IMR-90 (cell line): ENCODE data around the gene QKI. TPM values are rescaled to one million over a fixed set of nuclear protein-coding genes. Genes with fewer than 3 reads are reported as not detected.

Experiments
- ATAC-seq: fragments of 200-7000 bp; cut with Tn5 transposase; 2 replicates; pipeline ENCODE4 v1.9.1; 2020; ENCODE audit warnings: low read depth, mild to moderate bottlenecking, moderate library complexity
- BruUV-seq: library from RNA; stranded (reverse); fragments of 400-500 nt; replicated peaks from 2 replicates; lab custom pipeline; 2021; lab: Mats Ljungman, UMichigan
- CTCF ChIA-PET: fragments of 300-600 bp; formaldehyde crosslinking; extraction: SDS; loops from one replicate; lab custom pipeline; 2021; ENCODE audit warnings: antibody characterized with exemption; lab: Yijun Ruan, JAX
- POLR2A ChIA-PET: fragments of 300-600 bp; sonication (Branson Sonifier 250); formaldehyde crosslinking; loops from one replicate; lab custom pipeline; 2022; ENCODE audit warnings: antibody characterized with exemption; ENCODE audit not compliant: unreplicated experiment; lab: Charles Lee
- DNase-seq: peaks from one replicate; pipeline ENCODE4 v3.0.0; 2013
- H2AFZ ChIP-seq: replicated peaks from 2 replicates; pipeline ENCODE3; 2013; ENCODE audit warnings: low read length, mild to moderate bottlenecking; ENCODE audit not compliant: poor library complexity
- H2AK5ac ChIP-seq: 2 replicates; pipeline ENCODE4 v1.6.1; 2013; ENCODE audit warnings: low read depth, low read length, inconsistent platforms
- H2AK9ac ChIP-seq: replicated peaks from 2 replicates; pipeline ENCODE3; 2013; ENCODE audit warnings: mild to moderate bottlenecking, low read depth, low read length, moderate library complexity; ENCODE audit not compliant: poor library complexity
- H2BK120ac ChIP-seq: 2 replicates; pipeline ENCODE4 v1.6.1; 2013; ENCODE audit warnings: low read depth, low read length, inconsistent platforms
- H2BK15ac ChIP-seq: 3 replicates; pipeline ENCODE4 v1.6.1; 2013; ENCODE audit warnings: low read depth, low read length, inconsistent platforms
- H2BK20ac ChIP-seq: 2 replicates; pipeline ENCODE4 v1.6.1; 2013; ENCODE audit warnings: low read depth, mild to moderate bottlenecking, inconsistent platforms, low read length, moderate library complexity
- H2BK5ac ChIP-seq: 2 replicates; pipeline ENCODE4 v1.6.1; 2013; ENCODE audit warnings: mild to moderate bottlenecking, low read depth, low read length, inconsistent platforms; ENCODE audit not compliant: poor library complexity, severe bottlenecking
- H3K14ac ChIP-seq: replicated peaks from 2 replicates; pipeline ENCODE4 v1.6.1; 2013; ENCODE audit warnings: low read depth, low read length, inconsistent platforms
- H3K18ac ChIP-seq: 2 replicates; pipeline ENCODE4 v1.6.1; 2013; ENCODE audit warnings: low read depth, low read length, control low read depth
- H3K23ac ChIP-seq: 2 replicates; pipeline ENCODE4 v1.6.1; 2013; ENCODE audit warnings: low read depth, low read length, inconsistent platforms
- H3K27ac ChIP-seq: 2 replicates; pipeline ENCODE4 v1.5.1; 2013; ENCODE audit warnings: mild to moderate bottlenecking, control low read depth, low read length; ENCODE audit not compliant: insufficient read depth
- H3K27me3 ChIP-seq: 2 replicates; pipeline ENCODE4 v1.6.1; 2013; ENCODE audit warnings: low read length; ENCODE audit not compliant: control insufficient read depth, insufficient read depth
- H3K36me3 ChIP-seq: 2 replicates; pipeline ENCODE4 v1.6.1; 2013; ENCODE audit warnings: low read length, mixed read lengths; ENCODE audit not compliant: control insufficient read depth, insufficient read depth
- H3K4ac ChIP-seq: 2 replicates; pipeline ENCODE4 v1.6.1; 2013; ENCODE audit warnings: low read depth, low read length, inconsistent platforms
- H3K4me1 ChIP-seq: 2 replicates; pipeline ENCODE4 v1.6.1; 2013; ENCODE audit warnings: low read length, mixed read lengths; ENCODE audit not compliant: control insufficient read depth, insufficient read depth
- H3K4me2 ChIP-seq: 2 replicates; pipeline ENCODE4 v1.6.1; 2013; ENCODE audit warnings: low read depth, mild to moderate bottlenecking, control low read depth, low read length, moderate library complexity
- H3K4me3 ChIP-seq: 2 replicates; pipeline ENCODE4 v1.5.1; 2013; ENCODE audit warnings: low read depth, mild to moderate bottlenecking, control low read depth, low read length, moderate library complexity; ENCODE audit not compliant: insufficient read depth
- H3K56ac ChIP-seq: 2 replicates; pipeline ENCODE4 v1.6.1; 2013; ENCODE audit warnings: low read length, inconsistent platforms; ENCODE audit not compliant: insufficient read depth; ENCODE audit errors: extremely low read depth
- H3K79me1 ChIP-seq, 2 experiments: 2 replicates each; pipeline ENCODE4 v1.6.1; 2013; ENCODE audit warnings: low read length in 2 of 2, inconsistent platforms in 1 of 2, low read depth in 1 of 2
- H3K9ac ChIP-seq: 2 replicates; pipeline ENCODE4 v1.6.1; 2013; ENCODE audit warnings: low read depth, low read length, control low read depth
- H3K9me1 ChIP-seq: 2 replicates; pipeline ENCODE4 v1.6.1; 2013; ENCODE audit warnings: low read length, inconsistent platforms; ENCODE audit not compliant: insufficient read depth
- H3K9me3 ChIP-seq: 2 replicates; pipeline ENCODE4 v1.6.1; 2013; ENCODE audit warnings: low read length; ENCODE audit not compliant: control insufficient read depth, insufficient read depth
- H4K20me1 ChIP-seq: 2 replicates; pipeline ENCODE4 v1.6.1; 2013; ENCODE audit warnings: low read length, inconsistent platforms; ENCODE audit not compliant: insufficient read depth
- H4K5ac ChIP-seq: 2 replicates; pipeline ENCODE4 v1.6.1; 2013; ENCODE audit warnings: mild to moderate bottlenecking, low read depth, low read length, control low read depth
- H4K8ac ChIP-seq, 2 experiments: 2 replicates each; pipeline ENCODE4 v1.6.1; 2013; ENCODE audit warnings: low read depth in 2 of 2, low read length in 2 of 2, control low read depth in 1 of 2, inconsistent platforms in 1 of 2
- H4K91ac ChIP-seq: 2 replicates; pipeline ENCODE4 v1.6.1; 2013; ENCODE audit warnings: low read depth, low read length, inconsistent platforms; ENCODE audit not compliant: insufficient read depth
- BHLHE40 ChIP-seq: fragments of 150-350 bp; IDR thresholded peaks from 2 replicates; pipeline ENCODE4 v1.6.1; 2016; ENCODE audit warnings: mild to moderate bottlenecking, low read depth, low read length
- CEBPB ChIP-seq: IDR thresholded peaks from 2 replicates; pipeline ENCODE4 v1.6.1; 2012; ENCODE audit warnings: low read depth, low read length, improper control_type of control experiment
- CHD1 ChIP-seq: IDR thresholded peaks from 2 replicates; pipeline ENCODE4 v1.6.1; 2012; ENCODE audit warnings: low read depth, low read length, improper control_type of control experiment
- CTCF ChIP-seq: conservative IDR thresholded peaks from 2 replicates; pipeline ENCODE4 v1.5.1; 2012; ENCODE audit warnings: mild to moderate bottlenecking, low read depth, low read length, improper control_type of control experiment
- ELK1 ChIP-seq: fragments of 150-350 bp; IDR thresholded peaks from 2 replicates; pipeline ENCODE4 v1.6.1; 2016; ENCODE audit warnings: low read depth, mild to moderate bottlenecking, low read length, moderate library complexity, borderline replicate concordance
- MAFK ChIP-seq: IDR thresholded peaks from 2 replicates; pipeline ENCODE4 v1.6.1; 2012; ENCODE audit warnings: low read depth, low read length, improper control_type of control experiment
- MAZ ChIP-seq: IDR thresholded peaks from 2 replicates; pipeline ENCODE4 v1.6.1; 2012; ENCODE audit warnings: low read depth, mild to moderate bottlenecking, low read length, improper control_type of control experiment, moderate library complexity, borderline replicate concordance
- MXI1 ChIP-seq: IDR thresholded peaks from 2 replicates; pipeline ENCODE4 v1.6.1; 2012; ENCODE audit warnings: low read depth, mild to moderate bottlenecking, low read length, moderate library complexity, borderline replicate concordance
- NFE2L2 ChIP-seq: fragments of 150-350 bp; IDR thresholded peaks from 2 replicates; pipeline ENCODE4 v1.6.1; 2016; ENCODE audit warnings: low read depth, mild to moderate bottlenecking, low read length
- POLR2A ChIP-seq: IDR thresholded peaks from 2 replicates; pipeline ENCODE4 v1.6.1; 2012; ENCODE audit warnings: mild to moderate bottlenecking, low read depth, low read length
- RAD21 ChIP-seq: IDR thresholded peaks from 2 replicates; pipeline ENCODE4 v1.6.1; 2012; ENCODE audit warnings: low read length, improper control_type of control experiment
- RFX5 ChIP-seq: IDR thresholded peaks from 2 replicates; pipeline ENCODE4 v1.8.0; 2012; ENCODE audit warnings: low read depth, mild to moderate bottlenecking, low read length, moderate library complexity
- SMC3 ChIP-seq: fragments of 150-350 bp; IDR thresholded peaks from 2 replicates; pipeline ENCODE4 v1.6.1; 2016; ENCODE audit warnings: low read depth, mild to moderate bottlenecking, antibody characterized with exemption, low read length, moderate library complexity
- USF2 ChIP-seq: fragments of 150-350 bp; IDR thresholded peaks from 2 replicates; pipeline ENCODE4 v1.6.1; 2017; ENCODE audit warnings: mild to moderate bottlenecking, antibody characterized with exemption, low read length, low read depth
- WGBS, 2 experiments: methylation state at CpG; one replicate each; pipeline versions ENCODE4 v1.1.5 to v1.1.7; 2013; ENCODE audit warnings: missing lambda C conversion rate in 2 of 2; ENCODE audit not compliant: insufficient read length in 1 of 2; ENCODE audit errors: extremely low coverage in 2 of 2; 5-methylcytosine and 5-hydroxymethylcytosine counted together
- dilution Hi-C: fragments of 300-500 bp; cut with HindIII; formaldehyde crosslinking; loops from one replicate; pipeline ENCODE4 v1.14.3; 2018; ENCODE audit warnings: low sequenced_read_pairs; ENCODE audit not compliant: unreplicated experiment
- in situ Hi-C: fragments of 300-500 bp; cut with MboI; formaldehyde crosslinking; loops from 3 replicates; pipeline ENCODE4 v1.14.3; 2019; ENCODE audit warnings: low sequenced_read_pairs, inconsistent platforms, mixed read lengths
- intact Hi-C: fragments of 100-400 bp; cut with micrococcal nuclease; formaldehyde crosslinking; loops from 2 replicates; pipeline ENCODE4 v1.10.0; 2022
- polyA plus RNA-seq, 3 experiments: library from polyadenylated mRNA; depleted of rRNA; stranded (reverse); fragments of >200 nt; gene quantifications; 2 replicates each; pipeline ENCODE4 v1.2.3, GENCODE V29; 2012; ENCODE audit warnings: low replicate concordance in 1 of 3
- total RNA-seq: library from RNA; depleted of rRNA; stranded (reverse); fragments of >200 nt; gene quantifications from 2 replicates; pipeline ENCODE4 v1.2.3, GENCODE V29; 2012

QKI gene
- total and polyA plus RNA-seq, 2 of the 4 experiments (the other 2 are of a cell fraction) = 112 to 232 TPM

DNA sequence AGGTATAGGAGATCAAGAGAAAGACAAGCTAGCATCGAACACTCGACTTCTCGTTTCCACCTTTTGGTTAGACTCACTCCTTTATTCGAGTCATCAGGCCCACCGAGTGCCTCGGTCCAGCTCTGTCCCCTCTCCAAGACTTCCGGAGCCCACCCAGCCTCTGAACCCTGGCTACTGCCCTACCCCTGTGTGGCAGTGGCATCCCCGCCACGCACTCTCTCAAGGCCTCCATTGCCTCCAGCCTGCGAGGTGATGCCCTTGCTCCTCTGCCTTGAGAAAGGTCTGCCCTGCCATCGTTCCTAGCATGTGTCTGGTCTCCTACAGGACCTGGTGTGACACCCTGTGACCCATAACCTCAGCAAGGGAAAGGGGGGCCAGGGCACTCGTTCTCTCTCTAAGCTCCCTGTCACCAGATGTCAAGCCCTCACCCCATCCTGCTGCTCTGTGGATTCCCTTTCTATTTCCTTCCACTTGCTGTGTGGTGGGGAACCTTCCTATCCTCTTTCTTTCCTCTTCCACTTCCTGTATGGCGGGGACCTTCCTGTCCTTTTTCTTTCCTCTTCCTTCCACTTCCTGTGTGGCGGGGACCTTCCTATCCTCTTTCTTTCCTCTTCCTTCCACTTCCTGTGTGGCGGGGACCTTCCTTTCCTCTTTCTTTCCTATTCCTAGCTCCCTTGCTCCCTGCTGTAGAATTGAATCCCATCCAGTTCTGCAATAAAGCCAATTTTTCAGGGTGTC lies 44.7 kb upstream of the QKI start:
- TF ChIP-seq USF2 = no peak
- TF ChIP-seq MAFK = no peak
- no peak for TF ChIP-seq CHD1
- TF ChIP-seq RAD21 = no peak
- TF ChIP-seq CEBPB = no peak
- TF ChIP-seq RFX5 = no peak
- no peak for TF ChIP-seq ELK1
- no peak for TF ChIP-seq CTCF
- TF ChIP-seq SMC3 = no peak
- no peak for TF ChIP-seq POLR2A
- no peak for TF ChIP-seq MAZ
- TF ChIP-seq BHLHE40 = no peak
- TF ChIP-seq MXI1 = no peak
- no peak for TF ChIP-seq NFE2L2
- Histone ChIP-seq H3K4me2 (no peak overlapping the region), H3K27me3 (peaks cover 2% of the 10 kb centered on the region; the same call in 1 of the 2 replicates), H2AK9ac (no peak overlapping the region), H3K18ac (no peak overlapping the region), H3K4me1 (no peaks in the 10 kb centered on the region), H2BK120ac (no peak overlapping the region), H3K9ac (no peak overlapping the region), H4K5ac (no peak overlapping the region), H4K20me1 (no peaks in the 10 kb centered on the region), H2BK20ac (no peak overlapping the region), H3K36me3 (no peaks in the 10 kb centered on the region), H3K9me3 (no peaks in the 10 kb centered on the region), H3K56ac (no peak overlapping the region), H3K4ac (no peak overlapping the region), H4K91ac (no peak overlapping the region), H2AFZ (no peak overlapping the region), H3K9me1 (no peaks in the 10 kb centered on the region), H3K4me3 (no peak overlapping the region), H3K23ac (no peak overlapping the region), H2BK5ac (no peak overlapping the region), H2AK5ac (no peak overlapping the region), H4K8ac (no peak overlapping the region), H3K14ac (no peak overlapping the region), H3K79me1 (no peaks in the 10 kb centered on the region), H3K27ac (no peak overlapping the region), H2BK15ac (no peak overlapping the region)
- ATAC-seq (no peak), DNase-seq (no peak)
- in situ Hi-C loops = no loop called here
- BruUV-seq = no TSS peak
- 67% methylated on average over 6 of the region's 15 CpGs; no CpG with 5 or more reads in 1 of the 2 experiments for WGBS, 2 experiments
- intact Hi-C loops = no loop called here
- POLR2A ChIA-PET = no interaction called here
- dilution Hi-C loops = no loop called here
- CTCF ChIA-PET = no interaction called here
